T-helper 1 cell (primary cell): ENCODE results near the gene AGAP1.

Source experiments
- DNase-seq, 5 donors: peaks; one replicate each; pipeline ENCODE4 v3.0.0-alpha.2; 2012 to 2020

The AGAP1 gene

DNA sequence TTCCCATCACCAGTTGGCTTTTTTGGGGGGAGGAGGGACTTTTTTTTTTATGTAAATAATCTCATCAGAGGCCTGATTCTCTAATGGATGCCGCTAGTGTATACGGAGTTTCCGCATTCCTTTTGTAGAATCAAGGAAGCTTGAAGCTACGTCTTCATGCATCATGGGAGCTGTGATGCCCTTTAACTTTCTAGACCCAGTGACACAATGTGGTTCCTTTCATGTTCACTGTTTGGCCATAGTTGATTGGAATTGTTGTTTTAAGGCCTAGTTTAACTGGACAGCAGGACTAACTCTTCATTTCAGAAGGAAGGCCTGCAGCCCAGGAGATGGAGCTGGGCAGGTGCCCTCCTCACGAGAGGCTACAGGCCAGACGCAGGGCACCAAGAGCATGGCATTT is 287.9 kb downstream of the AGAP1 start:
- DNase-seq: no peak

DNA sequence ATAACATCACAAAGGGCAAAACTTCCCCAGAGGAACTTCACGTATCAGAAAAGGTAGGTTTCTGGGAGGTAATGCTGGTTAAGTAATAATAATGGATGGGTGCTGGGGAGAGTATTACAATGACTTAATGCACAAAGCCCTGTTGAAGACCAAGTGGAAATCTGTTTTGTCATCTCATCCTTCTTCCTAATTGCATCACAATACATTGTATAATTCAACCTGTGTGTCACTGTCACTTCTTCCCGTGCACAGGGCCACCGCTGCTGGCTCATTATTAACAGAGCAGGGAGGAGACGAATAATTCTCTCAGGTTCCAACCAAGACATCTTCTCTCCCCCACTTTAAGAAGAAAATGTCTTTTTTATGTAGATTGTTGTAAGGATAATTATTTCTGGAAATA is 290.9 kb downstream of the AGAP1 start:
- no peak for DNase-seq

DNA sequence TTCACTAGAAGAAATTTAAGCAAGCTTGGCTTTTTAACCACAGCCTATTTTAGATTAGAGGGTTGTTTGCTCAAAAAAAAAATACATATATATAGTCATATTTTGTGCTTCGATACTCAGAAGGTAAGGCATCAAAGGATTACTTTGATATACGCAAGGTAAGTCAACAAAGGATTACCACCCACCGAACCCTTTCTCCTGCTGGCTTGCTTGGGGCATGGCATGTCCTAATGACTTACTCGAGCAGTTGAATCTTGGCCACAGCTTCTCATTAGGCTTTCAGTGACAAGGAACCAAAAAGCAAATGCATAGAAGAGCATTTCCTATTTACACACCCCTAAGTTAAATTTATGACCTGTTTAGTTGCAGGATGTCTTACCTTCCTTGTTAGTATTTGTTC is 295.7 kb downstream of the AGAP1 start:
- no peak for DNase-seq

DNA sequence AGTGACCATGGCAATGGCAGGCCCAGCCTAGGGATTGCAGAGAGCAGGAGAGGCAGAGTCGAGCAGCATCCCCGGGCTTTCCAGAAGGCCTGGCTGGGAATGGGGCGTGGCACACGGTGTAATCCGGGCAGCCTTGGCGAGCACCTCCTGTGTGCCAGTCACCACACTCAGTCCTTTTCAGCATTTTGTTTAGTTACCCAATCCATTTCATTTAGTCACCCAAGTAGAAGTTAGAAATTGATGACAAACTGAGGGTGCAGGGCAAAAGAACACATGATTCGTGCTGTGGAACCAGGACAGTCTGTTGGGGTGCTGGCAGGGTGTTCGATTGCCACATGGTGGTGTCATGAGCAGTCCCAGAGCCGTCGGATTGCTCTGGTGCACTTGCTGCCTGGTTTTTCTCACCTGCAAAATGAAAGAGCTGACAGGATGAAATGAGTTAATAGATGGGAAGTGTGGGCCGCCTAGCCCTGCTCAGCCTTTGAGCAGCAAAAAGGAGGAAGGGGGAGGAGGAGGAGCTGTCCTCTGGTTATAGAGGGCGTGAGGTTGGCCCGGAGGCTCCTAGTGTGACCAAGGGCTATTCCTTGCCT is 299.4 kb downstream of the AGAP1 start:
- DNase-seq: no peak

DNA sequence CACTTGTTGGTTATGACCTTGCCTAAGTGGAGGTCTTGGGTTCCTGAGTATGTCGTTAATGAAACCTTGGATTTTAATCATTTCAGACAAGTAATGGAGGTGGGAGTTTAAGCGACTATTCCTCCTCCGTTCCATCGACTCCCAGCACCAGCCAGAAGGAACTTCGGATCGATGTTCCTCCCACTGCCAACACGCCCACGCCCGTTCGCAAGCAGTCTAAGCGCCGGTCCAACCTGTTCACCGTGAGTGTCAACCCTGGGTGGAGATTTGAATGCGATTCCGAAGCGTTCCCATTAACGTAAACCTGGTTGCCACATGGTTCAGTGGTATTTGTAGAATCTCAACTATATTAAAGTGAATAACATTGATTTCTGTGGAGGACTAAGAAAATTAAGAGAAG is 305.4 kb downstream of the AGAP1 start:
- no peak for DNase-seq

DNA sequence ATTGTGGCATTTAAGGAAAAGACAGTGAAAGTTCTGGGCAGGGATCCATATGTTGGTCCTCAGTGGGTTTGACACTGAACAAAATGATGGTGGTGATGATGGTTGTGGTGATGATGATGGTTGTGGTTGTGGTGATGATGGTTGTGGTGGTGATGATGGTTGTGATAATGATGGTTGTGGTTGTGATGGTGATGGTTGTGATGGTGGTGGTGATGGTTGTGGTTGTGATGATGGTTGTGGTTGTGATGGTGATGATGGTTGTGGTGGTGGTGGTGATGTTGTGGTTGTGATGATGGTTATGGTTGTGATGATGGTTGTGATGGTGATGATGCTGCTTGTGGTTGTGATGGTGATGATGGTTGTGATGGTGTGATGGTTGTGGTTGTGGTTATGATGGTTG is 308.7 kb downstream of the AGAP1 start:
- DNase-seq: no peak

DNA sequence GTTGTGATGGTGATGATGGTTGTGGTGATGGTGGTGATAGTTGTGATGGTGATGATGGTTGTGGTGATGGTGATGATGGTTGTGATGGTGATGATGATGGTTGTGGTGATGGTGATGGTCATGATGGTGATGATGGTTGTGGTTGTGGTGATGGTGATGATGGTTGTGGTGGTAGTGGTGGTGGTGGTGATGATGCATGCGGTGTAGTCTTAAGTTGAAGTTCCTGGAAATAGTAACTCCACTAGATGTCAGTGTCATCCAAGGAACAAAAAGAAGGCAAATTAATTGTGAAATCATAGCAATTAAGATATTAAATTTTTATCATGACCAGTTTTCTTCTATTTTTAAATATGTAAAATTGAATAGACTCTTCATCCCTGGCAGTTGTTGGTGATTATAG is 309.2 kb downstream of the AGAP1 start:
- no peak for DNase-seq

DNA sequence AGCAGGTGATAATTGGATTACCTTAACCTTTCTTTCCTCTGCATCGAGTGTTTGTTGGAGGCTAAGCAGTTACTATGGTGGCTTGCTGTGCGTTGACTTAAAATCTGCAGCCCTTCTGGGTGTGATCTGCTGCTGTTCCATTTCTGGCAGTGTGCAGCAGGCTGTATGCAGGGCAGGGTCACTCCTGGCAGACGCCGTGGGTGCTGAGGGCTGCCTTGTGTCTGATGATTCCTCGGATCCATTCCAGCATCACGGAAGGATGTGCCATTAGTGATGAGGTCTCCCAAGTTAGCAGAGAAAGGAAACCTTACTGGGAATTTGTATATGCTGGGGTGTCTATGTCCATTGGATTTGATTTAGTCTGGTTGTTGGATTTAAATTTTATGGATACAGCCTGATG is 310.8 kb downstream of the AGAP1 start:
- no peak for DNase-seq

DNA sequence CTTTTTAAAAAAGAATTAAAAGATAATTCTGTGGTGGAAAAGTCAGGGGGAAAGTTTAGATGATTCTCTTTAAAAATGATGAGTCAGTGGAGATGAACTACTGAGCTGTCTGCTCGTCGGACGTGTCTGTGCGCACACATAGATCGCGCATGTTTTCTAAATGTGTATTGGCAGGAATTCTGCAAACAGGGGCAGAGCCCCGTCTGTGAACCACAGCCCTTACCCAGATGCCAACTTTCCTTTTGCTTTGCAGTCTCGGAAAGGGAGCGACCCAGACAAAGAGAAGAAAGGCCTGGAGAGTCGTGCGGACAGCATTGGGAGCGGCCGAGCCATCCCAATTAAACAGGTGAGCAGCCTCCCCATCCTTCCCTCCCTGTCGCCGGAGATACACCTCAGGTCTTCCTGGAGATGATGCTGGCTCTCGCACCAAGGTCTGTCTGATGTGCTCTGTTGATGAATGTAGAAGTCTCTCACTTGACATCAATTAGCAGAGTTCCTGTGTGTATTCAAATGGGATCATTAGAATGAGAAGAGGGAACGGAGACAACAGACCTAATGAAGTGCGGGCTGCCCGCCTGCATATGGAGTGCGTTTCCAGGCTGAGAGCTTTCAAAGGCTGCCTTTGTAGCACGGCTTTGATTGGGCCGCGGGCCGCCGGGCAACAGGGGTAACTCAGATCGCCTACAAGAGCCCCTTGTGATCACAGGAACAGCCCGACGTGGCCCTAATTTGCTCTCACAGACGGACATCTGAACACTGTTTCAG is 313.3 kb downstream of the AGAP1 start:
- DNase-seq: no peak

DNA sequence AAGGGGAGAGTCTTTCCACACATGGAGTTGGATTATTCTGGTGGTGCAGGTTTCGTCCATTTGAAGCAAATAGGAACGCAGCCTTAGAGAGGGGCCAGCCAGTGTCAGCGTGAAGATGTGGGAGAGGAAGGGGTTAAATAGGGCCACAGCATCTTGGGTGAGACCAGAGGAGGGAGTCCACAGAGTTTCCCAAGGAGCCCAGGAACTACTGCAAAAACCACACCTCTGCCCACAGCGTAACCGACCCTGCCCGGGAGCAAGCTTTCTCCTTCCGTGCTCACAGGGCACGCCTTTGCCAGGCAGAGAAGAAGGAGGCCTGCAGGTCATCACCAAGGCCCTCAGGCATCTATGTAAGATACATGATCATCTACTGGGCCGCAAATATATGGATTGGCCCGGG is 314.5 kb downstream of the AGAP1 start:
- DNase-seq: no peak

DNA sequence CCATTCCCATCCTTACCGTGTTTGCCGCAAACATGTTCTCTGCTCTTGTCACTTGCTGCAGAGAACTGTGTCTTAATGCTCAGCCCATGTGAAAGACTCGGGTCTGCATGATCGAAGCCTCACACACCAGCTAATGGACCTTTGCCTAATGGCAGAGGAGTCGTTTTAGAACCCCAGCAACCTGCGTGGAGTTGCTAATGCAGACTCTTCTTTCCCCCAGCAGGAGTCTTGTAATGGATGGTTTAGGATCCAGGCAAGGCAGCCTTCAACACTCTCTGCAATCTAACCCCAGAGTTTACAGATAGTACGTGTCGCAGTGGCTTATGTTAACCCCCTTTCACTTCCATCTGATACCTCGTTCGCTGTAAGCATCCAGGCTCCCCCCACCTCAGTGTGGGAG is 316.4 kb downstream of the AGAP1 start:
- DNase-seq: no peak

DNA sequence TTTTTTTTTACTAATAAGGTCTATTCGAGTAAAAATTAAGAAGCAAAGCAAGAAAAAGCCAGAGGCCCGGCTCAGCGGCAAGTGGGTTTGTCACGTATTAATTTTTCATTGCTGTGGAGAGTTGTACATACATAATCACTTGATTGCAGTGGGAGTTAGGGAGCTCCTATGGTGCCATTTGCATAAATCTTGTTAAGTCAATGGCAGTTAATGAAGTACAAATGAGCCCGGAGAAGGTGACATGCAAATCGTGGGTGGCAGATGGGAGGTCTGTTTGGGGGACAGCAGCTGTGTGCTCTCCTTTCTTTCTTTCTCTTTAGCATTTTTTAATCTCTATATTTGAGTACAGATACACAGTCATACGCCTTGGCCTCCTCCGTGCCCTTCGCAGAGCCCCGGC is 317.0 kb downstream of the AGAP1 start:
- no peak for DNase-seq

DNA sequence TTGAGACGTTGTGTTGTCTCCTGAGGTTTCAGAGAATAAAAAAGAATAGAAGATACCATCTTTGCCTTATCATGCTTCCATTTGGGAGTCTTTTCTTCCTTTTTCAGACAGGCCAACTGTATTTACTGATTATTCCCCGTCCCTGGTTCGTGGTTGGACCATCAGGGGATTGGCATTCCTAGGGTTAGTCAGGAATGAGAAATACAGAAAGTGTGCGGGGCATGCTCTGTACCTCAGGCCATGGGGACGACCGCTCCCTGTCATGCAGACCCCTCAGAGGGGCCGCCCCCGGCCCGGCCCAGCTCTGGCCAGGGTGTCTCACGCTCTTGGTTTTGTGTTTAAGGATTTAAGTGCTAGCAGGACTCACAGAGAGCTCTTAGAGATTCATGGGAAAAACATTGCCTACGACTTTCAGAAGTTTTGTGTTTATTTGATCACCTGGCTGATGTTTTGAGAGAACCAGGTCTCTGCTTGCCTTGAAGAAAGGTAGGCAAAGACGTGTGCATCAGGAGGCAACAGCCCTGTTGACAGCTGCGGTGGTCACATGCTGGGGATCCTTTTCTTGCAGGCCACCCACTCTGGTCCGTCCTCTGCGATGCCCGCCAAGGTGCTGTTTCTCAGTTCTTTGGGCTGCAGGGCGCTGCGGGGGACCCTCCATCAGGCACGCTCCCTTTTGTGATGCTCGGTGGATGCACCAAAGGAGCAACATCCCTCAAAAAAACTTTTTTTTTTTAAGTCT is 317.8 kb downstream of the AGAP1 start:
- DNase-seq: no peak

DNA sequence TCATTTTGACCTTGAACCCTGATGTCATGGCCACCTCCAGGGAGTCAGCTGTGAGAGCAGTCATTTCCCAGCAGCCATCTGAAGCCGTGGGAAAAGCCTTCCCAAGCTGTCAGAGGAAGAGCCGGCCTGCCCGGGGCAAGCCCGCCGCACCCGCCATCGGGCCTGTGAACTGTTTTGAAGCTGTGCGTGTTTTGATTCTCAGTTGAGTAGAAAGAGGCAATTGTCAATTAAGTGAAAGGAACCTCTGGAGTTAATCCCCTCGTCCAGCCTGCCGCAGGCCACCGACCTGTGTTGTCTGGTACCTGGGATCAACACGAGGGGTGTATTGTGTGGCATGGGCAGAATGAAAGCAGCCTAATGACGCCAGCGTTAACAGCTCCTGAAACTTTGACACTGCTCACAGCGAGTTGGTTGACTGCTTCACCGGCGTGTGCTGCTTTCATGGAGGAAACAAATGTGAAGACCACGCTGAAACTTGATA is 318.4 kb downstream of the AGAP1 start:
- DNase-seq: no peak

DNA sequence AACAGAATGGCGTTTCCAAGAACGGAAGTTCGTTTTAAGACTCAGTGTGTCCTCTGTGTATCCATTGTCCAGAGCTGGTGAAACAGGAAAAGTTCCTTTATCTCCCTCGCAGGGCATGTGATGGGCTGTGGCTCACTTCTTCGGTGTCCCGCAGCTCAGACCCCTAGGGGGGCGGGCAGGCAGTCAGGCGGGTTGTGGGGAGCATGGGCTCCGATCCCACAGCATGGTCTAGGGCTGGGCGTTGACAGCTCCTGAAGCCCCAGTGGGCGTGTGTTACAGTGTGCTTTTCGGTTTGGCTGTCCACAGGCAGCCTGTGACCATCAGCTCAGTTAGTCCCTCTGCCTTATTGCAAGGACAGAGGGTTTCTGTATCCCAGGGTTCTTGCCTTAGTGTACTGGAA is 319.6 kb downstream of the AGAP1 start:
- DNase-seq: no peak

DNA sequence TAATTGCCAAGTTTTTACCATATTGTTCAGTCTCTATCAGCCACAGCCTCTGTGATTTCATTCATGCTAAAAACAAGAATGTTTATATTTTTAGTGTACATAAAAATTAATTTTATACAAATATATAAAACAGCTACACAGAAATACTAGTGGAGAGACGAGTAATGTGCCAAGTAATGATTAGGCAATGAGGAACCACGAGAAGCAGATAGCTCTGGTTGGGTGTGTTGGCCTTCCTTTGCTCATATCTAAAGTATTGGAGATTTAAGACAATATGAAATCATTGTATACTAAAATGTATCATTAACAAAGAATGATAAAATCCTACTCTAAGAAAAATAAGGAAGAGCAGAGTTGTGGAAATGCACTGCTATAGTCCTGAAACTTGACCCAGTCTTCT is 326.7 kb downstream of the AGAP1 start:
- DNase-seq: no peak

DNA sequence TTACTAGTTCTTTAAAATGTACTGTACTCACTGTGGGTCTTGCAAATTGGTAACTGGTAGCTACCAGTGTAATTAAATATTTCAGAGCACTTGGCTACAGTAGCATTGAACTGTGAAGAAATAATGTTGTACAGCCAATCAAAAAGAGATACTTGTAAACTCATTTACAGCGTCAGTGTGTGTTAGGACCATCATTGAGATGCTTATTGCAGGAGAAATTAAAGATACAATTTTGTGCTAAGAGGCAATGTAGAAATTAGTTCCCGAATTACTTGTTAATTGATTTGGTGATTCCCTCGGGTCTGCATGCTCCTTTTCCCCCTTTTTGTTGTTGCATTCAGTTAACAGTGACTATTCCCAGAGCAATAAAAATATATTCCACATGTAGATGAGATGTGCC is 330.5 kb downstream of the AGAP1 start:
- DNase-seq: no peak

DNA sequence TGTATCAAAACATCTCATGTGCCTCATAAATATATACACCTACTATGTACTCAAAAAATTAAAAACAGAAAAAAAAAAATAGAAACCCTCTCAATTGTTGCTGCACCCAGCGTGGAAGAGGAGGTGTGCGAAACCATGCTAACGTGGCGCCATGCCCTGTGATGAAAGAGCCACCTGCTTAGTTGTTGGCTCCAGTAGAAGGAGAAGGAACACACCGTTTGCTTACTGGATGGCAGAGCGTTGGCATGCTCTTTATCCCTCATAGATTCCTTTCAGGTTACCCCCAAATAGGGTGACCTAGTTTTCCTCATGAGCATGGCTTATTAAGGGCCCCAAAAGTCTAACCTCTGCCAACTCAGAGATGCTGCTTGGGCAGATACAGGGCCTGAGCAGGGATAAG is 332.1 kb downstream of the AGAP1 start:
- no peak for DNase-seq

DNA sequence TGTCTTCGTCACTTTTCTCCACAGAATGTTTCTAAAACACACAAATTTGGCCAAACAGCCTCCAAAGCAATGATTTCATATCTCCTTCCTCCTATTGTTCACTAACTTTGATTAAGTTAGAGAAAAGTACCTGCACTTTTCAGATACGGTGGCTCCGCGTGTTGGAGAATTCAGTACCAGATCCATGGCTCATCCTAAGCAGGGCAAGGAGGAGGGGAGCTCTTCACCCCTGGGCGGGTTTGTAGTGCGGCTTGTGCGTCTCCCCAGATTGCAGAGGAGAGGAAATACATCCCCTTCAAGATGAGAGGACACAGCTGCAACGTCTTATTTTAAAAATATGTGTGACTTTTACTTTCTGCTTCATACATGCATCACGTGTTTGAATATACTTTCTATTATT is 333.0 kb downstream of the AGAP1 start:
- DNase-seq: no peak

DNA sequence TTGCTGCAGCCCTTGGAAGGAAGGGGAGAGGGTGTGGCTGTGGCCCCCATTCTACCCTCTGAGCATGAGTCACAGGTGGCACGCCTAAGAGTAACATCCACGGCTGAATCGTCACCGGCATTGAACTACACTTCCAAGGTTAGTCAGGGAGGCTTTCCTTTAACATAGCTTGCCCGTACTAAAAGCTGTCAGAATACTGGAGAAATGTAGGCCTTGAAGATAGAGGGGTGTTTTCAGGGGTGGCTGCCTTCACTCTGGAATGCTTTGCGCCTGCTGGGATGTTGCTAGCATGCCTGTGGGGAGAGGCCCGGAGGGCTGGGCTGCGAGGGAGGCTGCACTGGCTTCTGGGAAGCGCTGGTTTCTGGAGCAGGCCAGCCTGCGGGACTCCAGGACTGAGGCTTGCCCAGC is 333.7 kb downstream of the AGAP1 start:
- DNase-seq: no peak

DNA sequence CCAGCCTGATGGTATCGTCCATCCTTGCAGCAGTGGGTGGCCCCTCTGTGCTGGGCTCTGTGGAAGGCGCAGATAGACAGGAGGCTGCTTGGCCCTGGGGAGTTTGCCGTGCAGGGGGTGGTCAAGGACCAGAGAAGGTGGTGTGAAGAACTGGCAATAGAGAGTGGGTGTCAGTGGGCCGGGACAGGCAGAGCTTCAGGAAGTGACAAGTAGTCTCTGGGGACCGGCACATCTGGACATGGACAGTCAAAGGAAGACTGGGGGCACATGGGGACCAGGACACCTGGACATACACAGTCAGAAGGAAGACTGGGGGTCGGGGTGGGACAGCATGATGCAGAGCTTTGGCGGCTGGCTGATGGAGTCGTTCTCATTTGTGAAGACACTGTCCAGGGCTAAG is 335.9 kb downstream of the AGAP1 start:
- no peak for DNase-seq

DNA sequence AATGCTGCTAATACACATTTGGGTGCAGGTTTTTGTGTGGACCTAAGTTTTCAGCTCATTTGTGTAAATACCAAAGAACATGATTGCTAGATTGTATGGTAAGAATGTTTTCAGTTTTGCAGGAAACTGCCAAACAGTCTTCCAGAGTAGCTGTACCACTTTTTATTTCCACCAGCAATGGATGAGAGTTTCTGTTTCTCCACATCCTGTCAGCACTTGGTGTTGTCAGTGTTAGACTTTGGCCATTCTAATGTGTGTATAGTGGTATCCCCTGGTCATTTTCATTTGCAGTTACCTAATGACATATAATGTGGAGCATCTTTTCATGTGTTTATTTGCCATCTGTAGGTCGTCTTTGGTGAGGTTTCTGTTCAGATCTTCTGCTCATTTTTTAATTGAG is 337.9 kb downstream of the AGAP1 start:
- no peak for DNase-seq

DNA sequence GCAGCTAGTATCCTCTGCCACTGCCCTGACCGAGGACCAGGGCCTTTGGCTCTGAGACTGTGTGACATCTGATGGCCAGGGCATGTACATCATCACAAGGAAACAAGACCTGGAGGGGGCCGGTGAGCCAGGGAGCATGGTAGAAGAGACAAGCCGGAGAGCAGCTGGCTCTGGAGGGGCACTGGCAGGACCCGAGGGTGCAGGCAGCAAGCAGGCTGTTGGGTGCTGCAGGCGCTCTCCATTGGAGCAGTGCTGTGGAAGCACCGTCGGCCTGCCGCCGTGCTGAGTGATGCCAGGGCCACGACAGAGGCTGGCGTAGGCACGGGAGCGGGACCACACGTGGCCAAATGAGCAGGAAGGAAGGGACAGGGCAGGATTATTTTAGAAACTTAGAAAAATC is 339.1 kb downstream of the AGAP1 start:
- no peak for DNase-seq

DNA sequence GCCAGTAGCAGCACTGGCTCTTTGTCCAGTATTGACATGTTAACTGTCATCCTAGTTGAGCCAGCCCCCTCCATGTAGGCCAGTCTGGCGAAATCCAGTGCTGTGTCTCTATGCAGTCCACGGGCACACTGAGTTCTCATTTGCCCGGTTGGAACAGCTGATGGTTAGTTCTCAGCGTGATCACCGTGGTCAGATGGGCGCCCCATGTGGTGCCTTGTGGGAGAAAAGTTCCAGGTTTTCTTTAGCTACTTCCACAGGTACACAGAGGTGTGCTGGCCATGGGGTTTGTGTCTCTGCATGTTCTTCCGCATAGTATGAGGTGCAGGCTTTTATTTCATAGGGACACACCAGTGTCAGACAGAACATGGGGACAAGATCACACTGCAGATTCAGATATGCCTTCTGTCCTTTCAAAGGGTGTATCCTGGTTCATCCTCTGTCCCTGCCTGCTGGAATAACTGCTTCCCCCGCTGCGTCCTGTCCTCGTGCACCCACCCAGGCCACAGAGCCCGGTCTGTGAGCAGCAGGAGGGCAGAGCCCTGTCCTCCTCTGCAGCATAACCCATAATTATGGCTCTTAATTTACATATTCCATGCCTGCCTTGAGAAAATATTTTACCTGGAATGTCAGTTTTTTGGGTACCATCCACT is 340.3 kb downstream of the AGAP1 start:
- DNase-seq: no peak
